Tibial nerve (tissue), 4 donors: ENCODE results near the gene PTPRR.

Experiments
- EP300 ChIP-seq, 2 donors: sonication (generic); formaldehyde crosslinking; IDR thresholded peaks; one replicate each; pipeline ENCODE4 v1.6.1; 2017; ENCODE audit warnings: antibody characterized with exemption in 2 of 2, mild to moderate bottlenecking in 1 of 2
- POLR2A ChIP-seq, 2 donors: fragments of 450-650 bp; IDR thresholded peaks; one replicate each; pipeline ENCODE4 v1.6.1; 2017; ENCODE audit warnings: antibody characterized with exemption in 2 of 2, mild to moderate bottlenecking in 2 of 2, moderate library complexity in 2 of 2
- TF ChIP-seq, protein P1 (sequence below), 5 experiments: fragments of 200-600 bp in 3 of 5; fragments of 450-650 bp in 2 of 5; sonication (generic) in 3 of 5; IDR thresholded peaks; one replicate each; pipeline ENCODE4 v1.5.1; 2016 to 2019; ENCODE audit warnings: antibody characterized with exemption in 5 of 5, mild to moderate bottlenecking in 3 of 5, moderate library complexity in 2 of 5

DNA sequence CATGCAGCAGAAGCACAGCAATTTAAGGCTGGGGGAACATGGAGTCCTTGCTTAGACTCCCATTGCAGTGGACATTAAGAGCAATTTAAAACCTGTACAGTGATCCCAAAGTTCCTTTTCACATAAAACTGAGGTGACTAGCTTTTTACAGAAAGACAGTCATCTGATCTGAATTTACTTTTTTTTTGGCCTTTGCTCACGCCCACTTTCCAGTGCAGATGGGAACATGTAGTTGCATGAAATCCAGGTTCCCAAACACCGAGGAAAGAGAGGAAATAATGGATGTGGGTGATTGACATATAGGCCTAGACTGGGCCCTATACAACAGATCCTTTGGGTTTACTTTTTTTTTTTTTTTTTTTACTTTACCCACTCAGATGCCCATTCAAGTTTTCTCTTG lies 156.9 kb downstream of the PTPRR start:
- TF ChIP-seq, protein P1, sequence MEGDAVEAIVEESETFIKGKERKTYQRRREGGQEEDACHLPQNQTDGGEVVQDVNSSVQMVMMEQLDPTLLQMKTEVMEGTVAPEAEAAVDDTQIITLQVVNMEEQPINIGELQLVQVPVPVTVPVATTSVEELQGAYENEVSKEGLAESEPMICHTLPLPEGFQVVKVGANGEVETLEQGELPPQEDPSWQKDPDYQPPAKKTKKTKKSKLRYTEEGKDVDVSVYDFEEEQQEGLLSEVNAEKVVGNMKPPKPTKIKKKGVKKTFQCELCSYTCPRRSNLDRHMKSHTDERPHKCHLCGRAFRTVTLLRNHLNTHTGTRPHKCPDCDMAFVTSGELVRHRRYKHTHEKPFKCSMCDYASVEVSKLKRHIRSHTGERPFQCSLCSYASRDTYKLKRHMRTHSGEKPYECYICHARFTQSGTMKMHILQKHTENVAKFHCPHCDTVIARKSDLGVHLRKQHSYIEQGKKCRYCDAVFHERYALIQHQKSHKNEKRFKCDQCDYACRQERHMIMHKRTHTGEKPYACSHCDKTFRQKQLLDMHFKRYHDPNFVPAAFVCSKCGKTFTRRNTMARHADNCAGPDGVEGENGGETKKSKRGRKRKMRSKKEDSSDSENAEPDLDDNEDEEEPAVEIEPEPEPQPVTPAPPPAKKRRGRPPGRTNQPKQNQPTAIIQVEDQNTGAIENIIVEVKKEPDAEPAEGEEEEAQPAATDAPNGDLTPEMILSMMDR (IDR thresholded peaks at IDR 0.05) = no peak
- TF ChIP-seq POLR2A (IDR thresholded peaks at IDR 0.05) (no peak), EP300 (IDR thresholded peaks at IDR 0.05) (no peak)
